ENCODE data around the gene FRMD5. TPM values are rescaled to one million over a fixed set of nuclear protein-coding genes. Genes with fewer than 3 reads are reported as not detected.
"Not testable (repeated sequence)": the region's sequence is repeated elsewhere in the genome, so short reads cannot be mapped to it uniquely, and the experiment has no call there.

Gene FRMD5
- total RNA-seq, 4 donors from 2014 or later, result 0.40 to 1.5 (median 1.1) TPM; not detected in 1

GRCh38 chr15:43854801-43855200 lies 340.3 kb downstream of the FRMD5 start:
- 93 to 97% methylated on average over 6 of the region's 6 CpGs for WGBS, 2 donors (ENCODE audit: low coverage in 1 of 2)
- H3K36me3 ChIP-seq, result peaks cover 0 to 15% (median 0%) of the 10 kb centered on the region in 4 donors
- in situ Hi-C loops (cut with MboI; ENCODE audit: low pct_ligation_motif_present in 1 of 4, low pct_unique_long_range_greater_than_20kb in 1 of 4, low sequenced_read_pairs in 3 of 4) (no loop called here), intact Hi-C loops (cut with DNase I; ENCODE audit: low total_unique reads) (no loop called here)
- no peak for TF ChIP-seq EP300 (IDR thresholded peaks at IDR 0.05; ENCODE audit: low read depth)
- no peak for TF ChIP-seq POLR2AphosphoS5 (IDR thresholded peaks at IDR 0.05)
- no peak for TF ChIP-seq CTCF (IDR thresholded peaks at IDR 0.05)
- TF ChIP-seq POLR2A (IDR thresholded peaks at IDR 0.05), result no peak
- DNase-seq, result no peak
- no peak overlapping the region for H3K27ac ChIP-seq
- no peaks in the 10 kb centered on the region for H3K9me3 ChIP-seq
- H3K27me3 ChIP-seq, result no peaks in the 10 kb centered on the region
- H3K4me3 ChIP-seq, result no peak overlapping the region
- H3K4me1 ChIP-seq, result no peaks in the 10 kb centered on the region

- no peaks in the 10 kb centered on the region for H3K4me1 ChIP-seq
- DNase-seq, result no peak
- no peaks in the 10 kb centered on the region for H3K9me3 ChIP-seq
- TF ChIP-seq CTCF (IDR thresholded peaks at IDR 0.05), result no peak
- no peak for TF ChIP-seq POLR2AphosphoS5 (IDR thresholded peaks at IDR 0.05)
- TF ChIP-seq EP300 (IDR thresholded peaks at IDR 0.05; ENCODE audit: low read depth), result no peak
- TF ChIP-seq POLR2A (IDR thresholded peaks at IDR 0.05), result no peak
- peaks cover 0 to 9% (median 0%) of the 10 kb centered on the region in 4 donors for H3K36me3 ChIP-seq
- H3K27ac ChIP-seq, result no peak overlapping the region
- intact Hi-C loops (cut with DNase I; ENCODE audit: low total_unique reads) (no loop called here), in situ Hi-C loops (cut with MboI; ENCODE audit: low pct_ligation_motif_present in 1 of 4, low pct_unique_long_range_greater_than_20kb in 1 of 4, low sequenced_read_pairs in 3 of 4) (no loop called here)
- WGBS, 2 donors (ENCODE audit: low coverage in 1 of 2), result 92 to 96% methylated on average over 4 of the region's 4 CpGs
- H3K27me3 ChIP-seq, result no peaks in the 10 kb centered on the region
- no peak overlapping the region for H3K4me3 ChIP-seq
Measured at GRCh38 chr15:43852607-43853006, 342.5 kb downstream of the FRMD5 start.

GRCh38 chr15:43851251-43851650 lies 343.8 kb downstream of the FRMD5 start:
- Histone ChIP-seq H3K36me3 (peaks cover 0 to 9% (median 0%) of the 10 kb centered on the region in 4 donors), H3K27ac (no peak overlapping the region), H3K4me1 (no peaks in the 10 kb centered on the region), H3K27me3 (no peaks in the 10 kb centered on the region), H3K9me3 (no peaks in the 10 kb centered on the region), H3K4me3 (no peak overlapping the region)
- in situ Hi-C loops (cut with MboI; ENCODE audit: low pct_ligation_motif_present in 1 of 4, low pct_unique_long_range_greater_than_20kb in 1 of 4, low sequenced_read_pairs in 3 of 4), result no loop called here
- intact Hi-C loops (cut with DNase I; ENCODE audit: low total_unique reads), result no loop called here
- DNase-seq, result no peak
- 94 to 95% methylated on average over 3 of the region's 3 CpGs for WGBS, 2 donors (ENCODE audit: low coverage in 1 of 2)
- TF ChIP-seq POLR2A (IDR thresholded peaks at IDR 0.05), result no peak

- Histone ChIP-seq H3K36me3 (peaks cover 0 to 8% (median 0%) of the 10 kb centered on the region in 4 donors), H3K4me1 (no peaks in the 10 kb centered on the region)
Measured at GRCh38 chr15:43845421-43845820, 349.6 kb downstream of the FRMD5 start.

GRCh38 chr15:43832485-43832884 lies 362.6 kb downstream of the FRMD5 start:
- H3K4me3 ChIP-seq; DNase-seq; H3K27me3 ChIP-seq; H3K36me3 ChIP-seq; H3K4me1 ChIP-seq; intact Hi-C loops (cut with DNase I; ENCODE audit: low total_unique reads); H3K27ac ChIP-seq; H3K9me3 ChIP-seq; in situ Hi-C loops (cut with MboI; ENCODE audit: low pct_ligation_motif_present in 1 of 4, low pct_unique_long_range_greater_than_20kb in 1 of 4, low sequenced_read_pairs in 3 of 4): not testable (repeated sequence)
- WGBS, 2 donors (ENCODE audit: low coverage in 1 of 2), result 76 to 83% methylated on average over 4 to 6 of the region's 6 CpGs

More at GRCh38 chr15:43845421-43845820, 349.6 kb downstream of the FRMD5 start:
- no peak overlapping the region for H3K4me3 ChIP-seq
- in situ Hi-C loops (cut with MboI; ENCODE audit: low pct_ligation_motif_present in 1 of 4, low pct_unique_long_range_greater_than_20kb in 1 of 4, low sequenced_read_pairs in 3 of 4), result no loop called here
- H3K27ac ChIP-seq, result no peak overlapping the region
- intact Hi-C loops (cut with DNase I; ENCODE audit: low total_unique reads), result no loop called here
- H3K27me3 ChIP-seq, result no peaks in the 10 kb centered on the region
- no peak for DNase-seq
- no peak for TF ChIP-seq EP300 (IDR thresholded peaks at IDR 0.05; ENCODE audit: low read depth)
- no peak for TF ChIP-seq POLR2AphosphoS5 (IDR thresholded peaks at IDR 0.05)
- no peak for TF ChIP-seq CTCF (IDR thresholded peaks at IDR 0.05)
- TF ChIP-seq POLR2A (IDR thresholded peaks at IDR 0.05), result no peak
- no peaks in the 10 kb centered on the region for H3K9me3 ChIP-seq

- H3K36me3 ChIP-seq; in situ Hi-C loops (cut with MboI; ENCODE audit: low pct_ligation_motif_present in 1 of 4, low pct_unique_long_range_greater_than_20kb in 1 of 4, low sequenced_read_pairs in 3 of 4); H3K27me3 ChIP-seq; intact Hi-C loops (cut with DNase I; ENCODE audit: low total_unique reads); H3K9me3 ChIP-seq; DNase-seq; H3K27ac ChIP-seq; H3K4me3 ChIP-seq: not testable (repeated sequence)
- peaks cover 0 to 14% (median 9%) of the 10 kb centered on the region in 4 donors for H3K4me1 ChIP-seq
- 91 to 93% methylated on average over 11 to 14 of the region's 14 CpGs for WGBS, 2 donors (ENCODE audit: low coverage in 1 of 2)
Measured at GRCh38 chr15:43831519-43832052, 363.5 kb downstream of the FRMD5 start.

- DNase-seq; in situ Hi-C loops (cut with MboI; ENCODE audit: low pct_ligation_motif_present in 1 of 4, low pct_unique_long_range_greater_than_20kb in 1 of 4, low sequenced_read_pairs in 3 of 4); H3K4me3 ChIP-seq; H3K36me3 ChIP-seq; H3K27ac ChIP-seq; H3K9me3 ChIP-seq; intact Hi-C loops (cut with DNase I; ENCODE audit: low total_unique reads); H3K27me3 ChIP-seq: not testable (repeated sequence)
- peaks cover 0 to 21% (median 14%) of the 10 kb centered on the region in 4 donors for H3K4me1 ChIP-seq
- 92% methylated on average over 3 to 9 of the region's 9 CpGs for WGBS, 2 donors (ENCODE audit: low coverage in 1 of 2)
Measured at GRCh38 chr15:43830691-43831275, 364.3 kb downstream of the FRMD5 start.
